Skin epidermis (tissue), 12 donors: ENCODE measurements around the gene DRD1.
"Not testable (repeated sequence)": the region's sequence is repeated elsewhere in the genome, so short reads cannot be mapped to it uniquely, and the experiment has no call there.

ENCODE experiments used
- H3K27ac ChIP-seq, 21 experiments: fragments of 200-600 bp; sonication (generic) in 11 of 21; one replicate each; pipeline ENCODE4 v1.5.0; 2020; ENCODE audit warnings: mild to moderate bottlenecking in 3 of 21, inconsistent platforms in 2 of 21, moderate library complexity in 2 of 21
- H3K4me3 ChIP-seq, 7 experiments: fragments of 200-600 bp; sonication (generic) in 2 of 7; one replicate each; pipeline ENCODE4 v1.5.0; 2020; ENCODE audit warnings: inconsistent platforms in 2 of 7, mild to moderate bottlenecking in 2 of 7, moderate library complexity in 1 of 7

DRD1 gene

DNA sequence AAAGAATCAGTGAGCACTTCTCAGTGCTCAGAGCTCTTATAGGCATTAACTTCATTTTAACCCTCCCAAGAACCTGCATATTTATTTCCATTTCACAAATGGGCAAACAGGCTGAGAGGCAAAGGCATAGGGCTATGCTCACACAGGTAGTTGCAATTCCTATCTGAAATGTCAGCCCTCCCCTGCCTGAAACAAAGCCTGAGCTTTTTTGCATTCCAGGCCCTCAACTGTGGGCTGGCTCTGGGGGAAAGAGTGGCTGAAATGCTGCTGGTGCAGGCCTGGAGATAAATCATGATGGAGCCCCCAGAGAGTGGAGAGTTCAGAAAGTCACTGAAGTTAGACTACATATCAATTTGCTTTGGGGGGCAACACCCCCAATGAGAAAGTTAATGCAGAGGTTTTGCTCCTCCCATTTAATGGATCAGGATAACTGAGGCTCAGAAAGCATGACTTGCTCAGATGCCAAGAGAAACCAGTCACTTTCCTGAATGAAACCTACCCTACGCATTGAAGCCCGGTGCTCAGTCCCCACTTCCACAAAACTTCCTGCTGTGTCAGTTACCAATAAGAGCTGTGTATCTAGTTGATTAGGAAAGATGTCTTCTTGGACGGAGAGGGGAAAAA is 5.6 kb downstream of the DRD1 start:
- Histone ChIP-seq H3K27ac (no peak overlapping the region), H3K4me3 (no peak overlapping the region)

DNA sequence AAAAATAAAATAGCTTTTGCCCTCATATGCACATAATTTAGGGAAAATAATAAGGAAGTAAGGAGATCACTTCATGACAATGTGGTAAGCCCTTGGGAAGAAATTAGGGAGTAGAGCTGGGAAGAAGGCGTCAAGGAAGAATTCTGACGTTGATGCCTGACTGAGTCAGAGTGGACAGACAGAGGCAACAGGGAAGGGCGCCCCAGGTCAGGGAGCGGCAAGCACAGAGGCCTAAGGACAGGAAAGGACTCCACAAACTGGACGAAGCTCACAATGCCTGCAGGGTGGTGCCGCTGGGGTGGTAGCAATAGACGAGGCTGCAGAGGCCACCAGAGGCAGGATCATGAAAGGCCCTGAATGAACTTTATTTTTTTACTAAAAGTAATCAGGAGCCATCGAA is 7.6 kb downstream of the DRD1 start:
- Histone ChIP-seq H3K27ac (no peak overlapping the region), H3K4me3 (no peak overlapping the region)

DNA sequence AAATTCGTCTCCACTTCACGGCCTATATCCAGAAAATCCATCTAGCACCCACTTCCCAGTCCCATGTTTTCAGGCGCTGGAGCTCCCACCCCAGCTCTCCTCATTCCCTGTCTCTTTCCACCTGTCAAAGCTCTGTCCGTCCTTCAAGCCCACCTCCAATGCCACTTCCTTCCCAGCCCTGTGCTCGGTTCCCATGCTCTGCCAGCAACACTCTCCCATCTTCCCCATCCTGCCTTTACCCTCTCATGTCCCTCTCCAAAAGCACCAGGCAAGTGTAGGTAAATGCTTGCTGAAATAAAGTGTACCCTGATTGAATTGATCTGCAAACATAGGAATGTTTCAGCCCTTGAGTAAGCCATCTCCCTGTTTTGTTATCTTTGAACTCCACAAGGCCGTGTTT is 9.2 kb downstream of the DRD1 start:
- H3K4me3 ChIP-seq, result no peak overlapping the region

DNA sequence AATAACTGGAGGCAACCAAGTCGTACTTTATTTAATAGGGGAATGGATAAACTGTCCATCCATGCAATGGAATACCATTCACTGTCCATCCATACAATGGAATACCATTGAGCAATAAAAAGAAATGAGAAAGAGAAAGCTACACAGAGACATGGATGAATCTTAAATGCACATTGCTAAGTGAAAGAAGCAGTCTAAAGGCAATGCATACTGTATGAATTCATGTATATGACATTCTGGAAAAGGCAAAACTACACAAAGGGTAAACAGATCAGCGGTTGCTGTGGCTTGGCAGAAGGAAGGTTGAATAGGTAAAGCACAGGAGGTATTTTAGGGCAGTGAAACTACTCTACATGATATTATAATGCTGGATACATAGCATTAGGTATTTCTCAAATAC is 16.2 kb downstream of the DRD1 start:
- Histone ChIP-seq H3K4me3 (no peak overlapping the region), H3K27ac (no peak overlapping the region)

More for the DNA sequence above, 9.2 kb downstream of the DRD1 start:
- no peak overlapping the region for H3K27ac ChIP-seq

DNA sequence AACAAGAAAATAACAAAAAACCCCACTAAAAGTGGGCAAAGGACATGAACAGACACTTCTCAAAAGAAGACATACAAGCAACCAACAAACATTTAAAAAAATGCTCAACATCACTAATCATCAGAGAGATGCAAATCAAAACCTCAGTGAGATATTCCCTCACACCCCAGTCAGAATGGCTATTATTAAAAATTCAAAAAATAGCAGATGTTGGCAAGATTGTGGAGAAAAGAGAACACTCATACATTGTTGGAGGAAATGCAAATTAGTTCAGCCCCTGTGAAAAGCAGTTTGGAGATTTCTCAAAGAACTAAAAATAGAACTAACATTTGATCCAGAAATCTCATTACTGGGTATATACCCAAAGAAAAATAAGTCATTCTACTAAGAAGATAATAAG is 19.4 kb downstream of the DRD1 start:
- not testable (repeated sequence) for H3K4me3 ChIP-seq, H3K27ac ChIP-seq

DNA sequence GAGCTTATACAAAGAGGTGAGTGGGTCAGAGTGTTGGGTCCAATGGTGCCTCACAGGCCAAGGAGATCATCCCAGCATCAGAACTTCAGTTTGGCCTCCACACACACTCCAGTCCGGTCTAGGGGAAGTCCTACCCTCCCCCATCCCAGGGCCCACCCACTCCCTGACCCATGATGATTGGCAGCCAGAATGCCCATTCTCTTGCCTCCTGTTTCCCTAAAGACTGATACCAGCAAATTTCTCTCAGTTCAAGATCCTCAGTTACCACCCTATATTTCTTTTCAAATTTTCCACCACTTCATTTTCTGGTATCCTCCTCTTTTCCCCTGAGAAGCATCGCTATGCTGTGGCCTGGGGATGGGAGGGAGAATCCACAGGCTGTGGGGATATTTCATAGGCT is 21.9 kb downstream of the DRD1 start:
- no peak overlapping the region for H3K27ac ChIP-seq

DNA sequence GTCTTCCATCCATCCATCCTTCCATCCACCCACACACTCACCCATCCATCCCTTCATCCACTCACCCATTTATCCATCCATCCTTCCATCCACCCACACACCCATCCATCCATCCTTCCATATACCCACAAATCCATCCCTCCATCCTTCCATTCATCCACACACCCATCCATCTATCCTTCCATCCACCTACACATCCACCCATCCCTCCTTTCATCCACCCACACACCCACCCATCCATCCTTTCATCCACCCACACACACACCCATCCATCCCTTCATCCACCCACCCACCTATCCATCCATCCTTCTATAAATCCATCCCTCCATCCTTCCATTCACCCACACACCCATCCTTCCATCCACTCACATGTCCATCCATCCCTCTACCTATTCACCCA is 23.6 kb downstream of the DRD1 start:
- H3K4me3 ChIP-seq, result no peak overlapping the region
- no peak overlapping the region for H3K27ac ChIP-seq

More for the DNA sequence above, 21.9 kb downstream of the DRD1 start:
- no peak overlapping the region for H3K4me3 ChIP-seq

DNA sequence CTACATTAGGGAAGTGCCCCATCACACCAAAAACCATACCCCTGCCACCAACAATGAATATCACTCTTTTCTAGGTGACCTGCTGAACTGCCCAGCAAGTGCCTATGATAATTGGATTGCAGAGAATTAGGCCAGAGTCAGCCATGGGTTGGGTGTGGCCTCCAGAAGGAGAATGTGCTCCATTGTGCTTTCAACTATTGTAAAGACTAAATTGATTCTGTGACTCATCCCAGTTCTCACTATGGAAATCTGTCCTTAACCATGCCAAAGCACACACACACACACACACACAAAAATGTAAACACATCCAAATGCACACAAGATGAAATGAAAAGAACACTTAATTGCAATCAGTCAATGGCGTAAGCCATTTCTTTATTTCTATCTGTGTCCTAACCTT is 25.7 kb downstream of the DRD1 start:
- H3K4me3 ChIP-seq, result no peak overlapping the region
- H3K27ac ChIP-seq, result no peak overlapping the region

DNA sequence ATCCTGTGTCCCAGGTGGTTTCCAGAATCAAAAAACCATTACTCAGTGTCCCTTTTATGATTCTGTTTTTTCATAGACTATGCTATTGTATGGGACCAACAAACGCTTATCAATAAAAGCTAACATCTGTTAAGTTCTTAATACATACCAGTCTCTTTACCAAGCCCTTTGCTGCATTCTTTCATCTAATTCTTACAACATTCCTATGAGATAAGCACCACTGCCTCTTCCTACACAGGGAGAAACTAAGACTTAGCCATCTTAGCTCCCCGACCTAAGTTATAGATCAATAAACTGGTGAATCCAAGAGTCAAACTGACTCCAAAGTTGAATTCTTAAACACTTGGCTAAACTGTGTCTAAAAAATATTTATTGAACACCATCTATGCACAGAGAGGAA is 26.6 kb downstream of the DRD1 start:
- Histone ChIP-seq H3K27ac (no peak overlapping the region), H3K4me3 (no peak overlapping the region)

DNA sequence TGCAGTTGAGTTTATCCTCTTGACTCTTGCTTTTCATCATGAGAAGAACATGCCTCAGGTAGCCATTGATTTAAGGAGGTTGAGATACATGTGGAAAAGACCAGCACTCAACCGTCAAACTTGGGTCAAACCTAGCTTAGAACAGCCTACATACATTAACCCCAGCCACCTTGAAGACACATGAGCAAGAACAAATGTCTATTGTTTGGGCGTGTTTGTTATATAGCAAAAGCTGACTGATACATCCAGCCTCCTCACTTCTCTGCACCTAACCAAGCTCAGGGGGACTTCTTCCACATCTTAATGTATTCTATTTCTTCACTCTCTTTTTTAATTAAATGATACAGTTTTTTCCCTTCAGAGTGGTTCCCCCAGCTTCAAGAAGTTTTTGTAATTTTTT is 28.7 kb downstream of the DRD1 start:
- H3K27ac ChIP-seq, result no peak overlapping the region

DNA sequence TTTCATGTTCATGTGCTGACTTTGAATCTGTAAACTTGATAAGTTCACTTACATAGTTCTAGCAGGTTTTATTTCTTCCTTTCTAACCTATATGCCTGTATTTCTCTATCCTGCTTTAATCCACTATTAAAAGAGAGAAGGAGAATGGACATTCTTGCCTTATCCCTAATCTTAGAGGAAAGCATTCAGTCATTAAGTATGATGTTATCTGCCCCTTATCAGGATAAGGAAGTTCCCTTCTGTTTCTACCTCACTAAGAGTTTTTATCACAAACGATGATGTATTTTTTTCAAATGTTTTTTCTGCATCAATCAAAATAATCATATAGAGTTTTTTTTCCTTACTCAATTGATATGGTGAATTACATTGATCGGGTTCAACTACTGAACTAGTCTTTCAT is 33.1 kb downstream of the DRD1 start:
- H3K27ac ChIP-seq, result no peak overlapping the region
- no peak overlapping the region for H3K4me3 ChIP-seq

More for the DNA sequence above, 28.7 kb downstream of the DRD1 start:
- no peak overlapping the region for H3K4me3 ChIP-seq

DNA sequence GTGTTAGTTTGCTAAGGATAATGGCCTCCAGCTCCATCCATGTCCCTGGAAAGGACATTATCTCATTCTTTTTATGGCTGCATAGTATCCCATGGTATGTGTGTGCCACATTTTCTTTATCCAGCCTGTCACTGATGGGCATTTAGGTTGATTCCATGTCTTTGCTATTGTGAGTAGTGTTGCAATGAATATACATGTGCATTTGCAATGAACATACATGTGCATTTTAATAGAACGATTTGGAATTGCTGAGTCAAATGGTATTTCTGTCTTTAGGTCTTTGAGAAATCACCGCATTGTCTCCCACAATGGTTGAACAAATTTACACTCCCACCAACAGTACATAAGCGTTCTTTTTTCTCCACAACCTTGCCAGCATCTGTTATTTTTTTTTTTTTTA is 37.7 kb downstream of the DRD1 start:
- no peak overlapping the region for H3K27ac ChIP-seq

DNA sequence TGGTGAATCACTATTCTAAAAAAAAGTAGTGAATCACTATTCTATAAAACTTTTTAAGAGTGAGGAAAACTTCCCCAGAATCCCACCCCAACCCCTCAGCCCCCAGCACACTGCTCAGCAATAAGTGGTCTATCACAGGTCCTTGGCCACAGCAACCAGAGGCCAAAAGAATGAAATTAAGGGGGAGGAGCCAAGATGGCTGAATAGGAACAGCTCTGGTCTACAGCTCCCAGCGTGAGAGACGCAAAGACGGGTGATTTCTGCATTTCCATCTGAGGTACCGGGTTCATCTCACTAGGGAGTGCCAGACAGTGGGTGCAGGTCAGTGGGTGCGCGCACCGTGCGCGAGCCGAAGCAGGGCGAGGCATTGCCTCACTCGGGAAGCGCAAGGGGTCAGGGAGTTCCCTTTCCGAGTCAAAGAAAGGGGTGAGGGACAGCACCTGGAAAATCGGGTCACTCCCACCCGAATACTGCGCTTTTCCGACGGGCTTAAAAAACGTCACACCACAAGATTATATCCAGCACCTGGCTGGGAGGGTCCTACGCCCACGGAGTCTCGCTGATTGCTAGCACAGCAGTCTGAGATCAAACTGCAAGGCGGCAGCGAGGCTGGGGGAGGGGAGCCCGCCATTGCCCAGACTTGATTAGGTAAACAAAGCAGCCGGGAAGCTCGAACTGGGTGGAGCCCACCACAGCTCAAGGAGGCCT is 46.2 kb downstream of the DRD1 start:
- H3K4me3 ChIP-seq, H3K27ac ChIP-seq: not testable (repeated sequence)

More for the DNA sequence above, 37.7 kb downstream of the DRD1 start:
- no peak overlapping the region for H3K4me3 ChIP-seq

DNA sequence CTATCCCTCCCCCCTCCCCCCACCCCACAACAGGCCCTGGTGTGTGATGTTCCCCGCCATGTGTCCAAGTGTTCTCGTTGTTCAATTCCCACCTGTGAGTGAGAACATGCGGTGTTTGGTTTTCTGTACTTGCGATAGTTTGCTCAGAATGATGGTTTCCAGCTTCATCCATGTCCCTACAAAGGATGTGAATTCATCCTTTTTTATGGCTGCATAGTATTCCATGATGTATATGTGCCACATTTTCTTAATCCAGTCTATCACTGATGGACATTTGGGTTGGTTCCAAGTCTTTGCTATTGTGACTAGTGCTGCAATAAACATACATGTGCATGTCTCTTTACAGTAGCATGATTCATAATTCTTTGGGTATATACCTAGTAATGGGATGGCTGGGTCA is 48.6 kb downstream of the DRD1 start:
- H3K27ac ChIP-seq, result not testable (repeated sequence)

DNA sequence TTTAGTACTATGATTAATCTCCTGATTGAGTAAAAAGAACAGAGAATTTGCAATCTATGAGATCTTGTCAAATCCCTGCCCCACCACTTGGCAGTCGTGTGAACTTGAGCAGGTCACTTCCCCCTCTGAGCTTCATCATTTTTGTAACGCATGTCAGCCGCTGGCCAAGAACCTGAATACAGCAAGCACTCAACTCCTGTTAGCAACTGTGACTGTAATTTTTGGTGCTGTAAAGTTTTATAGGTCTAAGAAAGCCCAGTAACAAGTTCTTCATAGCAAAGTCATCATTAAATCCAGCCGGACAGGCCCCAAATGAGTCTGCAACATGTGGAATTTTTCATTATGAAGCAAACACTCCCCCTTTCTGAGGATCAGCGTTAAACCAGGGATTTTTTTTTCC is 49.4 kb downstream of the DRD1 start:
- Histone ChIP-seq H3K27ac (no peak overlapping the region), H3K4me3 (no peak overlapping the region)

More for the DNA sequence above, 48.6 kb downstream of the DRD1 start:
- not testable (repeated sequence) for H3K4me3 ChIP-seq

DNA sequence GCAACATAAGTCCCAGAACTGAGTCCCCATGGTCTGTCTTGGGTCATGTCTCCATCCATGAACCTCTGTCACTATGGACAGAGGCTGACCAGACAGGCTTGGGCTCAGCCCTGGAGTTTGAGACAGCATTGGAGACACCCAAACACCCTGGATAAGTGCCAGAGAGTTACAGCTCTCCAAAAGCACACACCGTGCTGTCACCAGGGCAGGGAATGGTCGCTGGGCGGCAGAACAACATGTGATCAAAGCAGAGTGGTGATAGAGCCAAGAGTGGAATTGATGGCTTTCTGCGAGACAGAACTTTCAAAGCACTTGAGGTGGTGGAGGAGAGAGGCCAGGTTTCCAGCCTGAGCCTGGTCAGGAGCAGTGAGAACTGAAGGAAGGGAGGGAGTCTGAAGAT is 50.1 kb downstream of the DRD1 start:
- no peak overlapping the region for H3K4me3 ChIP-seq
- no peak overlapping the region for H3K27ac ChIP-seq

DNA sequence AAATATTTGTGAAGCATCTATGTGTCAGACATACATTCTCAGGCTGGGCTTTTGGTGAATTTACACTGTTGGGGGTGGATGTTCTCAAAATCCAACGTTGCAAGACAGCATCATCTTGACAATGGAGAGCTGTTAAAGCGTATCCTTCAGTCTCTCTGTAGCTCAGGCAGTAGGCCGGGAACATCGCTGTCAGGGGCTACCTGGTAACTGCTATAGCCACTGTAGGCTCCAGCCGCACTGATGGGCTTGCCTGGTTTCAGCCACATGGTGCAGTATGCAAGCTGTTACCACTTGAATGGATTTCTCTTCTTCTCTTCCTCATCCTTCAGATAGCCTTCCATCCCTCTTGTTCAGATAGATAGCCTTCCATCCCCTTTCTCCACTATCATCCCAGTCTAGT is 51.7 kb downstream of the DRD1 start:
- no peak overlapping the region for H3K4me3 ChIP-seq
- H3K27ac ChIP-seq, result no peak overlapping the region

DNA sequence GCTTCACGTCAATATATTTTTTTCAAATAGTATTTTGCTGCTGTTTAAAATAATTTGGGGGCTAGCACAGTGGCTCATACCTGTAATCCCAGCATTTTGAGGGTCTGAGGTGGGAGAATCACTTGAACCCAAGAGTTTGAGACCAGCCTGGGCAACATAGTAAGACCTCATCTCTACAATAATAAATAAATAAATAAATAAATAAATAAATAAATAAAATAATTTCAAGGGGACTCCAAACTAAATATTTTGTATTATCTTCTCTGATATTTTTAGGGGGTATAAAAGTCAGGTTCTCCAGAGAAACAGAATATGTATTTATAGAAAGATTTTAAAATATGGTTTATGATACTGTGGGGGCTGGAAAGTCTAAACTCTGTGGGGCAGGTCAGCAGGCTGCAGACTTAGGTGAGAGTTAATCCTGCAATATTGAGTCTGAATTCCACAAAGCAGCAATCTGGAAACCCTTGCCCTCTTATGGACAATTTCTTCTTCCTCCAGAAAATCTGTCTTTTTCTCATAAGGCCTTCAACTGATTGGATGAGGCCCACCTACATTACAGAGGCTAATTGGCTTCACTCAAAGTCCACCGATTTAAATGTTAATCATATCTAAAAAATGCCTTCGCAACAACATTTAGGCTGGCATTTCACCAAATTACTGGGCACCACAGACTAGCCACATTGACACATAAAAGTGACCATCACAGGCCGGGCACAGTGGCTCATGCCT is 53.5 kb downstream of the DRD1 start:
- no peak overlapping the region for H3K27ac ChIP-seq
- no peak overlapping the region for H3K4me3 ChIP-seq
